Measurements from ENCODE around the gene MTHFS.
A peak's percentile ranks its signal among the peaks of the same experiment; 100 is the strongest.
"Not testable (repeated sequence)": the region's sequence is repeated elsewhere in the genome, so short reads cannot be mapped to it uniquely, and the experiment has no call there.

Gene MTHFS

DNA sequence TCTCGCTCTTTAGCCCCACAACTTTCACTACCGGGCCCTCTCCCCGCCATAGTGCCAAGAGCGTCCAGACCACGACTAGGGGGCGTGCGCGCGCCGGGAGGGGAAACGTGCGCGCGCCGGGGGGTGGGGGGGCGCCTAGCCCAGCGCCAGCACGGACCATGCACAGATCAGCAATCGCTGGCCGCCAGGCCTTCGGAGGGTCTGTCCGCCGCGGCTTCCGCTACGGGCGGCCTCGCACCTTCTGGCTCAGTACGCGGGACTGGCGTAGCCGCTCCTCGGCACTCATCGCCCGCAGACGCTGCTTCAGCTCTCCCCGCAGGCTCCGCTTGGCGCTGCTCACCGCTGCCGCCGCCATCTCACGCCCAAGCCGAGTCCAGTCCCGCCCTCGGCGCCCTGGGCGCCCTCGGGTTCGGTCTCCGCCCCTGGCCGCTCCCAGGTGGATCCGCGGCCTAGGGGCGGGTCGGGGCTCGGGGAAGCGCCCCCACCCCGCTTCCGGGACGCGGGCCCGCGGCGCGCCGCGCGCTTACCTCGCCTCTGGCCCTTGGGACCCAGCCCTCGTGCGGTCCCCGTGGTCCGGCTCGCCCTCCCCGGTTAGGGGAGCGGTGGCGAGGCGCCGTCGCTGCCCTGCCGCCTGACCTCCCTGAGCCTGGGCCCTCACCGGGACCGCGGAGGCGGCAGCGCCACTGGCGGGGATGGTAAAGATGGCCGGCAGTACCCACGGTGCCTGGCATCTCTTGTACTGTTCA is at the start of gene MTHFS:
Gene MTHFS (minus strand): TSS at position 381 of the 746 bp plus-strand sequence. CDS start 26 bp downstream, at position 355.
- peak; percentile 88 for DNase-seq (ENCODE audit: low spot score)

DNA sequence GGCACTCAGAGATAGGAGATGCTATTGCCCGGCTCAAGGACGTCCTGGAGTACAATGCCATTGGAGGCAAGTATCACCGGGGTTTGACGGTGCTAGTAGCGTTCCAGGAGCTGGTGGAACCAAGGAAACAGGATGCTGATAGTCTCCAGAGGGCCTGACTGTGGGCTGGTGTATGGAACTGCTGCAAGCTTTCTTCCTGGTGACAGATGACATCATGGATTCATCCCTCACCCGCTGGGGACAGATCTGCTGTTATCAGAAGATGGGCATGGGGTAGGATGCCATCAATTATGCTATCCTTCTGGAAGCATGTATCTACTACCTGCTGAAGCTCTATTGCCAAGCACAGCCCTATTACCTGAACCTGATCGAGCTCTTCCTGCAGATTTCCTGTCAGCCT is 47.8 kb upstream of the MTHFS start:
- DNase-seq (ENCODE audit: low spot score), result no peak

DNA sequence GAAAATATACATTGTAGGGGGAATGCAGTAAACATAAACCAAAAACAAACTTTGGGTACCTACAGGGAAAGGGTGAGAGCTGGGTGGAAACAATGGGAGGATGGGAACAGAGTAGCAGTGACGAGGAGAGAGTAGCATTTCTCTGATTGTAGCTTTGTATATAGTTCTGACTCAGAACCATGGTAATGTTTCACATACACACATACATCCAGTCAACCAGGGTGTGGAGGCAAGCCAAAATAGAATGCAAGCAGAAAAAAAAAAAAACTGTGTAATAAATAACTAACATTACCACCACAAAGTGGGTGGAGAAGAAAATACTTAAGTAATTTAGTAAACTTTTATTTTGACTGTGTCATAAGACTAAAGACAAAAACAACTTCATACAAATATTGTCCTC is 47.0 kb upstream of the MTHFS start:
- DNase-seq (ENCODE audit: low spot score), result no peak

DNA sequence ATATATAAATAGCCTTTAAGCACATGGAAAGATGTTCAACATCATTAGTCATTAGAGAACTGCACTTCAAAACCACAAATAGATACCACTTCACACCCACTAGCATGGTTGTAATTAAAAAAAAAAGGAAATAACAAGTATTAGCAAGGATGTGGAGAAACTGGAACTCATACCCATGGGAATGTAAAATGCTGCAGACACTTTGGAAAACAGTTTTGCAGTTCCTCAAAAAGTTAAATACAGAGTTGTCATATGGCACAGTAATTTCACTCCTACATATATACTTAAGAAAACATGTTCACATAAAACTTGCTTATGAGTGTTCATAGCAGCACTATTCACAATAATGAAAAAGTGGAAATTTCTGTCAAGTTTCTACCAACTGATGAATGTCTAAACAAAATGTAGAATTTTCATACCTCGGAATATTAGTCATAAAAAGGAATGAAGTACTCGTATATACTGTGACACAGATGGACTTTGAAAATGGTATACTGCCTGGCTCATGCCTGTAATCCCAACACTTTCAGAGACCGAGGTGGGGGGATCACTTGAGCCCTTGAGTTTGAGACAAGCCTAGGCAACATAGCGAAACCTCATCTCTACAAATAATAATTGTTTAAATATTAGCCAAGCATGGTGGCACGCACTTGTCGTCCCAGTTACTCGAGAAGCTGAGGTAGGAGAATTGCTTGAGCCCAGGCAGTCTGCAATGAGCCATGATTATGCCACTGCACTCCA is 46.1 kb upstream of the MTHFS start:
- no peak for DNase-seq (ENCODE audit: low spot score)

DNA sequence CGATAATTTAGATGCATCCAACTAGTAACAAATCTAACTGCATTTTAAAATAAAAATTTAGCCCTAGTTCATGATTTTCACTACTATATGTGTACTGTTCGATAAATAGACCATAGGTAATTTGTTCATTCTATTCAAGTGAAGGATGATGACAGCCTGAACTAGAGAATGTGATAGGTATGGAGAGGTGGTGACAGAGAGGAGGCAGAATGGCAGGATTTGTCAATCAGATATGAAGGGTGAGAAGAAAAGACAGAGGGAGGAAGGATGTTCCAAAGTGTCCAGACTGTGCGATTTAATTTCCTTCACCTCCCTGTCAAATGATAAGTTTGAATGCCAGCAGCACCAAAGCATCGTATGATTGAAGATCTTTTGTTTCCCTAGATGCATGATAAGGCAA is 42.6 kb upstream of the MTHFS start:
- DNase-seq (ENCODE audit: low spot score), result no peak

DNA sequence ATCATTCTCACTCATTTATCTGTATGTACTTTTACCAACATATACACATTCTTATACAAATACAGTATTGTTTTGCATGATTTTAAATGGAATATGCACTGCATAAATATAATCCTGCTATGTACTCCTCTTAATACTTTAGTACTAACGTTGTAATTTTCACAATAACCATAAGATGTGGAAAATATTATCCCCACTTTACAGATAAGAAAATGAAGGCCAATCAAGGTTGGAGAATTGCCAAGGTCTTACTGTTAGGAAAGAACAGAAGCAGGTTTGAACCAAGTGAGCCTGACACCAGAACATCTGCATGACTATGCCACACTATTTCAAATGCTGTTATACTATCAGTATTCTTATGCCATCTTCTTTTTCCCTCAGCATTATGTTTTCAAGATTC is 41.3 kb upstream of the MTHFS start:
- DNase-seq (ENCODE audit: low spot score), result no peak

DNA sequence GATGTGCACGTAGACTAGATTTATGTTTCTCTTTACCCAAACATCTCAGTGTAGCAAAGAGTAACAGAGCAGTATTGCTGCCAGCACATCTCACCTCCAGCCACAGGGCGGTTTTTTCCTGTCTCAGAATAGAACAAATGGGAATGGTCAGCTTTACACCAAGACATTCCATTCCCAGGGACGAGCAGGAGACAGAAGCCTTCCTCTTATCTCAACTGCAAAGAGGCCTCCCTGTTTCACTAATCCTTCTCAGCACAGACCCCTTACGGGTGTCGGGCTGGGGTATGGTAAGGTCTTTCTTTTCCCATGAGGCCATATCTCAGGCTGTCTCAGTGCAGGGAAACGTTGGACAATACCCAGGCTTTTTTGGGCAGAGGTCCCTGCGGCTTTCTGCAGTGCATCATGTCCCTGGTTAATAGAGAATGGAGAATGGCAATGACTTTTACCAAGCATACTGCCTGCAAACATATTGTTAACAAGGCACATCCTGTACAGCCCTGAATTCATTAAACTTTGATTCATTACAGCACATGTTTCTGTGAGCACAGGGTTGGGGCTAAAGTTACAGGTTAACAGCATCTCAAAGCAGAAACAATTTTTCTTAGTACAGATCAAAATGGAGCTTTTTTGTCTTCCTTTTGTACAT is 38.9 kb upstream of the MTHFS start:
- DNase-seq (ENCODE audit: low spot score), result not testable (repeated sequence)

DNA sequence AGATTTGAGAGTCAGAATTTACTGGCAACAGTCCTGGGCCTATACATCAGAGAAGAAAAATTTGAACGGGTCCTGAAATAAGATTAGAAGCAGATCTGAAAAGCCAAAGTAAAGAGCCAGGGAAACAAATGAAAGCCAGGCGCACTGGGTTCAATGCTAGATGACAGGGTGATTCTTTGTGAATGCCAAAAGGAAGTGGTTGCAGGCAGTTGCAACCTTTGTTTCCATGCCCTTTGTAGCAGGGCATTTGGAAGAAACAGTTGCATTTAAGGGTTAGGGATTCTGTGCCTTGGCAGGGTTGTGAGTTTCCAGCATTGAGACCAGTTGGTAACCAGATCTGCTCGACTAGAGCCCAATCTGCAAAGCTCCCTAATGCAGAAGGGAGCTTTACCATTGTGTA is 36.4 kb upstream of the MTHFS start:
- DNase-seq (ENCODE audit: low spot score), result no peak

DNA sequence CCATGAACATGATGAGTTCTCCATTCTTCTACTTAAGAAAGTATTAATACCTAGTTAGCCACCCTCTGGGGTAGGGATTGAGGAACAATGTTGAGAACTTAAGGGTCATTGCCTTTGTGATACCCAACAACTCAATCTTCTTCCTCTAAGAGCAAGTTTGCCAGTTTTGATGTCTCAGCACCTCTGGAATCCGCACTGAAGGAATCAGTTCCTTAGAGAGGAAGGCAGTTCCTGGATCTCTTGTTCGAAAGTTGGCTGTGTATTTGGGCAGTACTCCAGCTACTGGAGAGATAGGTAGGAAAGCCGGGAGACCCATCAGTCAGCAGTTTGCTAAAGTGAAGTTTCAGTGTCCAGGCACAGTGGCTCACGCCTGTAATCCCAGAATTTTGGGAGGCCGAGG is 35.6 kb upstream of the MTHFS start:
- DNase-seq (ENCODE audit: low spot score), result no peak

DNA sequence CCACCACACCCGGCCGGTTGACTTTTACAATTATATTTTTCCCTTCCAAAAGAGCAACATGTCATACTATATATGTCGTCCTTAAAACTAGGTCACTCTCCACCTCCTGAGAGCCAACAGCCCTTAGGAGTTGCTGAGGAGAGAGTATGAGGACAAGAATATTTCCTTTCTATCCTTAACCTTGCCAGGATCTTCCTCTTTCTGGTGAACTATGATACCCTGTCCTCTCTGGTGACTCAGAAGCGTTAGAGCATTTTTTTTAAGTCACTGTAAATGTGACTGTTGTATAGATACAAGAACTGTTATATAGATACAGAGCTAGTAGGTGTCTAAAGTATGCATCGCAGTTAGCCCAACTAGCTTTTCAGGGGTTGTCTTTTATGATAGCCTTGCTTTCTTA is 33.7 kb upstream of the MTHFS start:
- no peak for DNase-seq (ENCODE audit: low spot score)

DNA sequence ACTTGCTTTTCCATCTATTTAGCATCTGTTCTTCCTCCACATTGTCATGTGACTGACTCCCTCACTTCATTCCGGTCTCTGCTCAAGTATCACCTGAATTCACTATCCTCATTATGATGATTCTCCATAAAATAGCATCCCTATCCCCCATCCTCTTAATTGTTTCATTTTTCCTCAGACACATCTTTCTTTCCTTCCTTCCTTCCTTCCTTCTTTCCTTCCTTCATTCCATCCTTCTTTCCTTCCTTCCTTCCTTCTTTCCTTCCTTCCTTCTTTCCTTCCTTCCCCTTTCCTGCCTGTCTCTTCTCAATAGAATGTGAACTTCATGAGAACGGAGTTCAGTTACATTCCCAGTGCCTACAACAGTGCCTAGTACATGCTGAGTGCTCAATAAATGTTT is 32.6 kb upstream of the MTHFS start:
- no peak for DNase-seq (ENCODE audit: low spot score)

DNA sequence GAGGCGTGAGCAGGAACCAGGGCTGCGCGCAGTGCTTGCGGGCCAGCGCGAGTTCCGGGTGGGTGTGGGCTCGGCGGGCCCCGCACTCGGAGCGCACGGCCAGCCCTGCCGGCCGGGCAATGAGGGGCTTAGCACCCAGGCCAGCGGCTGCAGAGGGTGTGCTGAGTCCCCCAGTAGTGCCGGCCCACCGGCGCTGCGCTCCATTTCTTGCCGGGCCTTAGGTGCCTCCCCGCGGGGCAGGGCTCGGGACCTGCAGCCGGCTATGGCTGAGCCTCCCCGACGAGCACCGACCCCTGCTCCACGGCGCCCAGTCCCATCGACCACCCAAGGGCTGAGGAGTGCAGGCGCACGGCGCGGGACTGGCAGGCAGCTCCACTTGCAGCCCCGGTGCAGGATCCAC is 29.3 kb upstream of the MTHFS start:
- not testable (repeated sequence) for DNase-seq (ENCODE audit: low spot score)

DNA sequence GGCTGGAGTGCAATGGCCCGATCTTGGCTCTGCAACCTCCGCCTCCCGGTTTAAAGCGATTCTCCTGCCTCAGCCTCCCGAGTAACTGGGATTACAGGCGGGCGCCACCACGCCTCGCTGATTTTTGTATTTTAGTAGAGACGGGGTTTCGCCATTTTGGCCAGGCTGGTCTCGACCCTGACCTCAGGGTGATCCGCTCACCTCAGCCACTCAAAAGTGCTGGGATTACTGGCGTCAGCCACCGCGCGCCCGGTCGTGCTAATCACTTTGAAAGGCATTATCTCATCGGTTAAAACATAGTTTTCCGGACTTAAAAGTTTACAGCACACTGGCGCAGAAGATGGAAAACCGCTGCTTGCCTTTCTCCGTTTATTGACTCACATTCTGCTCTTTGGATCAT is 27.6 kb upstream of the MTHFS start:
- DNase-seq (ENCODE audit: low spot score), result no peak

DNA sequence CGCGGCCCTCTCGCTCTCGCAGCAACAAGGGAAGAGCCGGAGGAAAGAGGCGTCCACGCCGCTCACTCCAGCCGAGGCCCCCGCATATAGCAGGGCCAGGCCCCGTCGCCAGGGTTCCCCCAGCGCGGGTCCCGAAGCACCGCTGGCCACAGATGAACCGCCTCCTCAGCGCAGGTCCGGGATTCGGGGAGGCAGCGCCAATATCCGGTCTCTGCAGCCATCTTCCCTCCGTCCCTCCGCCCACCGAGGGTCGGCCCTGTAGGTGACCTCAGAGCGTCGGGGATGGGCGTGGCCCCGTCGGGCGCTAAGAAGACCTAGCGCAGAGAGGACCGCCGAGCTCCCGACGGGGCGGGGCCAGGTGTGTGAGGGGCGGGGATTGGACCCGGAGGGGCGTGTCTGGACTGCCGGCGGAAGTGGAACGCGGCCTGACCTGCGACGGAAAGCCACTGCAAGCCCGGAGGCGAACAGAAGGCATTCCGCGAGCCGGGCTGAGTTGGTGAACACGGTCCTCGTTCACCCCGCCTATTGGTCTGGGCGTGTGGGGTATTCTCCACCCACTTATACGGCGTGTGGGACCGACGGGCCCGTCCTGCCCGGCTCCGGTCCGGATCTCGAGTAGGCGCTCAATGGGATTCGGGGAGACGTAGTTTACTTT is 26.8 kb upstream of the MTHFS start:
- peak; percentile 99 for DNase-seq (ENCODE audit: low spot score)

DNA sequence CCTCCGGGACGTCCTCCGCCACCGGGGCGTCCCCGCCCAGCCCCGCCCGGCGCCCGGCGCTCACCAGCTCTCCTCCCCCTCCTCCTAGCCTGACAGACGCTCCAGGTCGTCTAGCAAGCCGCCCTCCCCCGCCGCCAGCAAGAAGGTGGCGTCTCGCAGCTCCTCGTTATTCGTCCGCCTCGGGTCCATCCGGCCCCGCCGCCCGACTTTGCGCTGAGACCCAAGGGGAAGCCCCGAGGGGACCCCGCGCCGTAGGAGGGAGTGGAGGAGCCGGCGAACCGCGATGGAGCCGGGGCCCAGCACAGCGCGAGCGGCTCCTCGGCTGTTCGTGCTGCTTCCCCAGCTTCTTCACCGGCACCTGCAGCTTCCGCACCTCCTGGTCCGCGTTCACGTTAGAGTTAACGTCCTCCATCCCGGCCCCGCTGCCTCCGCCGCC is 26.3 kb upstream of the MTHFS start:
- DNase-seq (ENCODE audit: low spot score), result peak; percentile 85

DNA sequence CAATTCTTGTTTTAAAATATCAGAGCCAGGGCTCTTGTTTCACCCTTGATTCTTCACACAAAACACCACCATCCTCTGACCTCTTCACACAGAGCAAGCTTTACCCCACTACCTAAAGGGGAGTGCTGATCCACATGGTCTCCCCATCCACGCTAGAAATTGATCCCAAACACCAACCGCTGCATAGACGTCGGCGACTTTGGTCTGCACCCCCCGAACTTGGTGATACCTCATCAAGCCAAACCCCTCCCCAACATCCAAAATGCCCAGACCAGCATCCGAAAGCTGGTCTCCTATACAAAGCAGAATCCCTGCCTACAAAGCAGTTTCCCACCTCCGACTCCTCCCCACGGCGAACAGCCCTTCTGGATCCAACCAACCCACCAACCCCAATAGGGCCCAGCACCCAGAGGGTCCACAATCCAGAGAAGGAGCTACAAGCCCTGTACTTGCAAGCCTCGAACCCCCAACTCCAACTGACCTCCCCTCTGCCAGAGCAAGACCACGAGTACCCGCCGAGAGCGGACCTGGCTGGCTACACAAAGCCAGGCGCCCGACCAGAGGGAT is 25.8 kb upstream of the MTHFS start:
- no peak for DNase-seq (ENCODE audit: low spot score)

DNA sequence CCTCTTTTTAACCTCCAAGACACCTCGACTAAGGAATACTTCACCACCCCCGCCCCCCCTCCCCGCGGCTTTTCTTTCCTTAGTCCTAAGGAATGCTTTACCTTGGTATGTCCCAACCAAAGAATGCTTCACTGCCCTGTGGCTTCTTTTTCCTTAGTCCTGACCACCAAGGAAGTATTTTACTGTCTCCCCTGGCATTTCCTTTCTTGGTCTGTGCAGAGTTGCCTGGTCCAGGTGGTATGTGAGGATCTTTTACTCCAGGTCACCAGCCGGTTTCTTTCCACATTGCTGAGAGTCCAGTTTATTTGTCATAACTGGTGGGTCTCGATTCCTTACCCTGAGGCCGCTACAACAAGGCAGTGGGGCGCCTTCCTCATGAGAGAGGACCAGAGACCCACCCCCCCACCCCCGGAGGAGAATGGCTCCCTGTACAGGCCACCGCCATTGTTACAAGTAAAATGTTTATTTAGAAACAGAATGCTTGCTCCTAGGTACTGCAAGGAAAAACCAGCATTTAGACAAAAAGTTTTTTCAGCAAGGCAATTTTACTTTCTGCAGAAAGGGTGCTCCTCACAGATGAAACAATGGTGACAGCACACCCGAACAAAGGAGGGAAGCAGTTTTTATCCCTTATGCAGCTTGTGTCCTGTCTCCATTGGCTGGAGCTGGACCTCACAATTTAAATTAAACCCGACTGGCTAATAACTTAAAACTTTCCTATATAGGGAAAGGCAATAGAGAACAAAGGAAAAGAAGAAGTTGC is 23.1 kb upstream of the MTHFS start:
- DNase-seq (ENCODE audit: low spot score), result no peak

DNA sequence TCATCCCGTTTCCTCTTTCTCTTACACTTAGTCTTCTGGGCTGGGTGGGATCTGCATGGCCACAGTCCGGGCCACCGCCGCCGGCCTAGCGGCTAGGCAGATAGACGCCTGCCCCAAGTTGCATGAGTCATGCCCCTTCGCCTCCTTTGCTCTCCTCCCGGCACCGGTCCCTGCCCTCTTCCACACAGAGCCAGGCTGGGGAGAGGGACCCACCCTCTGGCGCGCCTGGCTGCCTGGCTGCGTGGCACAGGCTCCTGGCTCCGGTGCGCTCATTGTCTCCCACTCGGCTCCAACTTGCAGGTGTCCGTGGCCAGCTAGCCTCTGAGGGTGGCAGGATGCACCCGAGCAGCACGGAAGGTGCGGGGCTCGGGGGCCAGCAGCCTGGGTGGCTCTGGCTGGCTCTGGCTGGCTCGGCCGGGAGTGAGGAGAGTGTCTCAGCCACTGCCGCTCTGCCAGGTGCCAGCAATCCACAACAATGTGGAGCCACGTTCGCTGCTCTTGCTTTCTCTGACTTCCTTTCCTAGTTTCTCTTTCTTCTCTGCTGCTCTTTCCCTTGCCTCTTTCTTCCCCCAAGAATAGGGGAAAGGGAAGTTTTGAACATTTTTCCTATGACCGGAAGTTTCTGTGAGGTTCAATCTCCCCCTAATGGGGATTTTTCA is 22.4 kb upstream of the MTHFS start:
- DNase-seq (ENCODE audit: low spot score), result peak; percentile 75

DNA sequence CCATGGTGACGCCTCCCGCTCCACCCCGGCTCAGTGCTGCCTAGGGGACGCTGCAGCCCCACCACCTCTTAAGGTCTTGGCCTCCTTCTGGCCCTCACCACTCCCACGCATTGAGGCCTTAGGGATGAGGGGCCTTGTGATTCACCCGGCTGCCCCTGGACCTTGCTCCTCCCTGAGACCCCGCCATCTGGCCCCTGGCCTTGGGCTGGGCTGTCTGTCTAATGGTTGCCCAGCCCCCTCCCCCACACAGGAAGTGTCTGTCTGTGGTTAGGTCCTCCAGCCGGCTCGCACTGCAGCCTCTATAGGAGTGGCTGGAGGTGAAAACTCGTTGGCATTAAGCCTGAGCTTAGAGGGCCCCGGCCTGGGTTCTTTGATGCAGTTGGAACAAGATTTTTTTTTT is 21.5 kb upstream of the MTHFS start:
- DNase-seq (ENCODE audit: low spot score), result peak; percentile 63

DNA sequence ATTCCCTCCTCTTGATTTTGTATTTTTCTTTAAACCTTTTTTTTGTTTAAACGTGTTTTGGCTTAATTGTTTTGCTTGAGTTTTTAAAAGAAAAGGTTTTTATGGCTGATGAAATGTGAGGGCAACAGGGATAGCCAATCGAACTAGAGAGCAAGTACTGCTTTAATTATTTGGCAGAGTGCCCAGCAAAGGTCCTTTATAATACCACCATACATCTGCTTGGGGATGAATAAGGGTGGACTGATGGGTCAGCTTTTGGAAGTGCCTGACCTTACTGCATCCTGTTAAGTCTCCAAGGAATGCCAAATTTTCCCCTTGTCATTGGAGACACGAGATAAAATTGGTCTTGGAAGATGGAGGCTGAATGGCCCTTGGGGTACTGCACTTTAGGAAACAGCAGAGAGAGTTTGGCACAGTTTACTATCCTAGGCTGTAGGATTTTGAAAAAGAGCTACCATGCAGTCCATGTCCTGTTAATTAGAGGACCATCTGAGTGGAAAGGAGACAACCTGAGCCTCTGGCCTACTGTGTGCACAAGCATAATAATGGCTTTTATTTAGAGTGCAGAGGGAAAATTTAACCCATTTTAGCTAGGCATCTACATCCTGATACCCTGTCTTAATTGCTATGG is 19.8 kb upstream of the MTHFS start:
- DNase-seq (ENCODE audit: low spot score), result no peak

Measured in ecto neural progenitor cell (in vitro differentiated cells).